Measurements from ENCODE around the gene SIGLEC9.
"Not testable (repeated sequence)": the region's sequence is repeated elsewhere in the genome, so short reads cannot be mapped to it uniquely, and the experiment has no call there.

The SIGLEC9 gene

GRCh38 chr19:51161266-51161665, 36.6 kb downstream of the SIGLEC9 start:
- DNase-seq (no peak), ATAC-seq (no peak)
- Mint-ChIP-seq H3K36me3 (ENCODE audit: low read depth) (no peaks in the 10 kb centered on the region), H3K27me3 (no peaks in the 10 kb centered on the region), H3K9me3 (no peaks in the 10 kb centered on the region), H3K27ac (no peak overlapping the region), H3K4me1 (peaks cover 10% of the 10 kb centered on the region), H3K4me3 (no peak overlapping the region)

GRCh38 chr19:51161867-51162496, 37.3 kb downstream of the SIGLEC9 start:
- H3K27me3 Mint-ChIP-seq: no peaks in the 10 kb centered on the region
- DNase-seq (no peak), ATAC-seq (no peak)
- H3K36me3 Mint-ChIP-seq (ENCODE audit: low read depth): no peaks in the 10 kb centered on the region
- H3K27ac Mint-ChIP-seq: no peak overlapping the region
- no peaks in the 10 kb centered on the region for H3K9me3 Mint-ChIP-seq
- H3K4me1 Mint-ChIP-seq: peaks cover 13% of the 10 kb centered on the region
- H3K4me3 Mint-ChIP-seq: no peak overlapping the region

GRCh38 chr19:51163257-51163656, 38.6 kb downstream of the SIGLEC9 start:
- Mint-ChIP-seq H3K9me3 (no peaks in the 10 kb centered on the region), H3K4me3 (no peak overlapping the region), H3K27me3 (no peaks in the 10 kb centered on the region), H3K27ac (no peak overlapping the region), H3K4me1 (peaks cover 24% of the 10 kb centered on the region), H3K36me3 (ENCODE audit: low read depth) (no peaks in the 10 kb centered on the region)
- no peak for ATAC-seq
- DNase-seq: no peak

- no peak overlapping the region for H3K4me3 Mint-ChIP-seq
- H3K36me3 Mint-ChIP-seq (ENCODE audit: low read depth): no peaks in the 10 kb centered on the region
- ATAC-seq (no peak), DNase-seq (no peak)
- no peak overlapping the region for H3K27ac Mint-ChIP-seq
- H3K4me1 Mint-ChIP-seq: peaks cover 28% of the 10 kb centered on the region
- no peaks in the 10 kb centered on the region for H3K9me3 Mint-ChIP-seq
- no peaks in the 10 kb centered on the region for H3K27me3 Mint-ChIP-seq
Measured at GRCh38 chr19:51164215-51164614, 39.5 kb downstream of the SIGLEC9 start.

- Mint-ChIP-seq H3K9me3 (no peaks in the 10 kb centered on the region), H3K27ac (peak overlapping the region; percentile 6), H3K36me3 (ENCODE audit: low read depth) (no peaks in the 10 kb centered on the region), H3K4me1 (peaks cover 24% of the 10 kb centered on the region), H3K27me3 (no peaks in the 10 kb centered on the region), H3K4me3 (no peak overlapping the region)
- peak; percentile 59 for ATAC-seq
- DNase-seq: peak; percentile 40
Measured at GRCh38 chr19:51166846-51167490, 42.3 kb downstream of the SIGLEC9 start.

GRCh38 chr19:51168564-51169282, 44.0 kb downstream of the SIGLEC9 start:
- Mint-ChIP-seq H3K4me3 (no peak overlapping the region), H3K27me3 (no peaks in the 10 kb centered on the region), H3K9me3 (no peaks in the 10 kb centered on the region), H3K4me1 (peaks cover 24% of the 10 kb centered on the region), H3K27ac (no peak overlapping the region), H3K36me3 (ENCODE audit: low read depth) (no peaks in the 10 kb centered on the region)
- DNase-seq (no peak), ATAC-seq (no peak)

GRCh38 chr19:51169283-51169918, 44.7 kb downstream of the SIGLEC9 start:
- H3K4me1 Mint-ChIP-seq: peaks cover 24% of the 10 kb centered on the region
- not testable (repeated sequence) for H3K4me3 Mint-ChIP-seq; H3K27me3 Mint-ChIP-seq; H3K9me3 Mint-ChIP-seq; H3K27ac Mint-ChIP-seq; H3K36me3 Mint-ChIP-seq (ENCODE audit: low read depth); ATAC-seq
- DNase-seq: peak; percentile 75

- no peaks in the 10 kb centered on the region for H3K36me3 Mint-ChIP-seq (ENCODE audit: low read depth)
- H3K27me3 Mint-ChIP-seq: no peaks in the 10 kb centered on the region
- ATAC-seq: no peak
- no peak for DNase-seq
- no peak overlapping the region for H3K4me3 Mint-ChIP-seq
- peaks cover 19% of the 10 kb centered on the region for H3K4me1 Mint-ChIP-seq
- H3K27ac Mint-ChIP-seq: no peak overlapping the region
- H3K9me3 Mint-ChIP-seq: no peaks in the 10 kb centered on the region
Measured at GRCh38 chr19:51172223-51172622, 47.5 kb downstream of the SIGLEC9 start.

- no peak overlapping the region for H3K27ac Mint-ChIP-seq
- peaks cover 6% of the 10 kb centered on the region for H3K4me1 Mint-ChIP-seq
- no peak for DNase-seq
- H3K27me3 Mint-ChIP-seq: no peaks in the 10 kb centered on the region
- no peaks in the 10 kb centered on the region for H3K9me3 Mint-ChIP-seq
- no peaks in the 10 kb centered on the region for H3K36me3 Mint-ChIP-seq (ENCODE audit: low read depth)
- no peak for ATAC-seq
- no peak overlapping the region for H3K4me3 Mint-ChIP-seq
Measured at GRCh38 chr19:51173681-51174080, 49.0 kb downstream of the SIGLEC9 start.

GRCh38 chr19:51179256-51179655, 54.5 kb downstream of the SIGLEC9 start:
- peaks cover 5% of the 10 kb centered on the region for H3K4me1 Mint-ChIP-seq
- ATAC-seq: no peak
- H3K27me3 Mint-ChIP-seq: peaks cover 5% of the 10 kb centered on the region
- no peaks in the 10 kb centered on the region for H3K9me3 Mint-ChIP-seq
- DNase-seq: no peak
- no peak overlapping the region for H3K4me3 Mint-ChIP-seq
- no peak overlapping the region for H3K27ac Mint-ChIP-seq
- no peaks in the 10 kb centered on the region for H3K36me3 Mint-ChIP-seq (ENCODE audit: low read depth)

Data from activated naive CD8-positive, alpha-beta T cell treated with anti-CD3 and anti-CD28 coated beads, Interleukin-2, amount 50 U/mL, for 24 hours (primary cell).